Inflammatory macrophage treated with lipopolysaccharide for 4 hours (primary cell): Measurements from ENCODE around the gene CSRNP3.
"Not testable (repeated sequence)": the region's sequence is repeated elsewhere in the genome, so short reads cannot be mapped to it uniquely, and the experiment has no call there.

Experiments used
- DNase-seq: peaks from one replicate; pipeline ENCODE4 v3.0.0-alpha.2; 2020

The CSRNP3 gene

DNA sequence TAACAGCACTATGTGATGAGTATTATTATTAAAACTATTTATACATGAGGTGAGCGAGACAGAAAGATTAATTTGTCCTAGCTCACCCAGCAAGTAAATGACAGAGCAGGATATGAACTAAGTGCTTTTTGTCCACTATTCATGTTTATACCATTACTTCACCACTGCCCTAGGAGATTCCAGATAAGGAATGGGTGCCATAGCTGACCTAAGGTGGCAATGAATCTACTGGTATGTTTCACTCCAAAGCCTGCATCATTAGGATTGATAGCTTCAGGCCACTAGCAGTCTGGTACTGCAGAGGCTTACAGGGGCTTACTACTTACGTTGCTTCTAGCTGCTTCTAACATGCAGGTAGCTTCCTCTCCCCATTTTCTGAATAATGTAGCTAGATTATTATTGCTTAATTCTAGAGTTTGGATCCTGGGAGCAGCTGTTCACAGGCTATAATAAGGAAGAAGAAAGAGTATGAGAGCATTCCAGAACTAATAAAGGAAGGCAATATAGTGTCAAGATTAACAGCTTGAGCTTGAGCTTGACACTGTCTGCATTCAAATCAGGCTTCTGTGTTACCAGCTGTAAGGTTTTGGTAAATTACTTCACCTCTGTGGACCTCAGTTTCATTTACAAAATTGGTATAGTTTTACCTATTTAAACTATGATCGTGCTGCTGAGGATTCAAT, 170.9 kb downstream of the CSRNP3 start:
- DNase-seq: no peak

DNA sequence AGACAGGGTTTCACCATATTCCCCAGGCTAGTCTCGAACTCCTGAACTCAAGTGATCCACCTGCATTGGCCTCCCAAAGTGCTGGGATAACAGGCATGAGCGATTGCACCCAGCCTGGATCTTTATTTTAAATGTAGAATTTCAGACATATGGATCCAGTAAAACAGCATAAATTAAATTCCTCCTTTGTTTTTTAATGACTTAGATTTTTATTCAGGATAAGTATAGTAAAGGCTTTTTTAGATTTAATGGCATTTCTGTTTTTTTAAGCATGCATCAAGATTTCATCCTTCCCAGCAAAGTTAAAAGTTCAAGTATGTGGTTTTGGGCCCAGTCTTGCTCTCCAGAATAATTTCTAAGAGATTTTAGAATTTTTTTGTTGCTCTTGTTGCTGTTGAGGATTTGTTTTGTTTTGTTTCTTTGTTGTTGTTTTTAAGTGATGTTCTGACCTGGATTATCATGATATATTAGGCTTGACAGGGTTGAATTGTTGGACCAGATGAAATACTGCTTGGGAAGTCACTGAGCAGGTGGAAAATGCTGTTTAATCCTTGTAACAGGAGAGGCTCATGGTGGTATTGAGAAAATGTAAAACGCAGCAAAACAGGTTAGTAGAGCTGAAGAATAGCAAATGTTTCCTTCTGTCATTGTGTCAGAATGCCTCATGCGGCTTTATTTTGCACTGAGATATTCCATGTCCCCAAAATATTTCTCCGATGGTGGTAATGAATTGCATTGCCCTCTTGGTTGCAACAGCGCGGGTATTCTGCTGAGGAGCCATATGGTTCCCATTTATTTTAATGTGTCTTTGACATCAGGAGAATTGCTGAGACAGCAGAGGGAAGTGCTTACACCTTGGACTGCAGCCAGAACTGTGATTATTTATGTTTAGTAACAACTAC, 176.7 kb downstream of the CSRNP3 start:
- DNase-seq: no peak

DNA sequence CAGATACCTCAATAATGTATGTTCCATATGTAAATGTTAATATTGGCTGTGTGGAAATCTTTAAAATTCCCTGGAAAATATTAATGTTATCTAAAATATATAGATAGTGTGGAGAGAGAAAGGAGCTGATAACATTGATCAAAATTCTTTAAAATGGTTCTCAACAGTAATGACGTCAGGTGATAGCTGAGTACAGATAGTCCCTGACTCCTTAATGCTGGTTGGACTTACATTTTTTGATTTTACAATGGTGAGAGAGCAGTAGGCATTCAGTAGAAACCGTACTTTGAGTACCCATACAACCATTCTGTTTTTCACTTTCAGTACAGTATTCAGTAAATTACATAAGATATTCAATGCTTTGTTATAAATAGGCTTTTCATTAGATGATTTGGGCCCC, 177.9 kb downstream of the CSRNP3 start:
- no peak for DNase-seq

DNA sequence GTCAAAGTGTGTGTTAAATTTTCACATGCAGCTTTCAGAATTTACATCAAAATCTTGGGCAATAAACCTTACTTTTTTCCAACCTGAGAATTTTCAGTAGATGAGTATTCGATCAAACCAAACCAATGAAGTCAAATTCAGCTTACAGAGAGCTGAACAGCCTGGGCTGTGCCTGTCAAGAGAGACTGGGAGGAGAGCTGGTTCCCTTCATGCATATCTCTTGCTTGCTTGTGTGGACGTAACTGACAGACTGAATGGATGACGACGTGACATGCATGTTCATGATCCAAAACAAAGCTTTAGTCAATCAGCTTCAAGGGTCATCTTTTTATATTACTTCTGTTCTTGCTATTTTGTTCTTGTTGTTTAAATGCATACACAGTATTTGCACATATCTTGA, 179.3 kb downstream of the CSRNP3 start:
- DNase-seq: no peak

DNA sequence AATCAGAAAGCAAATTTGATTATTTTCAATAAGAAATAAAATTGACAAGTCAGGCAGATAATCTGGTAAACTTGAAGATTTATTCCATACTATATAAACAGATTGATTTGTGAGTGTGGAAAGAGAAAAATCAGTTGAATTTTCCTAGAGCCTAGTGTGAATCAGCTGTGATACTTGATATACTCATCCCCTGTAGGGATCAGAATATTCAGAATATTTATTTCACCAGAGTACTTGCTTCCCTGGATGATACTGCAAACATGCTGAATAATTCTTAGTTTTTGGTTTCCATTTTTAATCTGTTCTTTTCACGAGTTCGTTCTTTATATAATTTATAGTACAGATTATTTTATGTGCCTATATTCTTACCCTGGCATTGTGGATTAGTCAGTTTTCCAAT, 181.7 kb downstream of the CSRNP3 start:
- DNase-seq: no peak

DNA sequence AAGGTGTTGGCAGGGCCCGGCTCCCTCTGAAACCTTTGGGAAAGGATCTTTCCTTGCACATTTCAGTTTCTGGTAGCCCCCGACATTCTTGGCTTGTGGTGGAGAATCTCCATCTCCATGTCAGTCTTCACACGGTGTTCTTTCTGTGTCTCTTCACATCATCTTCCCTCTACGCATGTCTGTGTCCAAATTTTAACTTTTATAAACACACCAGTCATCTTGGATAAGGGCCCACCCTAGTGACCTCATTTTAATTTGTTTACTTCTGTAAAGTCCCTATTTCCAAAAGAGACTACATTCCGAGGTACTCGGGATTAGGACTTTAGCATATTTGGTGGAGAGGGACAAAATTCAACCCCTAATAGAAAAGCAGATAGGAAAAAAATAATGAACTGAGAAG, 186.2 kb downstream of the CSRNP3 start:
- no peak for DNase-seq

DNA sequence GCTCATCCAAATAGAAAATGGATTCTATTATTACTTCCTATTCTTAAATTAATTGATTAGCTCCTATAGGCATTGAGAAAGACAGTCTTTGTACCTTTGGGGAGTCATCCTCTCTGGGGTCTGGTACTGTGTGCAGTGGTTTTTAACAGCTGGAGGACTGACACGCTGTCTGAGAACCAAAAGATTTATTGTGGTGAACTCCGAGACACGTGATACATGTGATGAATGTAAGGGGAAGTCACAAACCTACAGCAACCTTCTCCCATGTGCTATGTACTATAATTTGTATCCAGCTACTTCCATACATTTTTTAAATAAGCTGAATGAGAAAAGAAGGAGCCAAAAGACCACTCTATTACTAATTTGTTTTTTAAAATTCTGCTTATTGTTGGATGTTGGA, 190.9 kb downstream of the CSRNP3 start:
- DNase-seq: no peak

DNA sequence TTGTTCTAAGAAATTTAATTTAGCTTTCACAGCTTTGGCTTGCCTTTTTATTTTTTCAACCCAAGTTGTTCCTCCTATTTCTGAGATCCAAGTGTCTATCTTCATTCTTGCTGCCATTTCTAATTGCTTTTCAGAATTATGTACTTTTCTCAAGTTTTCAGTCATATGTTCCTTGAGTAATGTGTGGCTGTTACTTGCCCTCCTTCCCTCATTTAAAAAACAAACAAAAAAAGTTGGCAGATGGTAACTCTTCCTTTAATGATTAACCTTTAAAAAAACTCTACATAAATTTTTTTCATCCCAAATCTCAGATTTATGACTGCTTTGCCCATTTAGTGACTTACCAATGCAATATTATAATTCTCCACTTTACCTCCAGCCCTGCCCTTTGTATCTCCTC, 193.2 kb downstream of the CSRNP3 start:
- DNase-seq: no peak

DNA sequence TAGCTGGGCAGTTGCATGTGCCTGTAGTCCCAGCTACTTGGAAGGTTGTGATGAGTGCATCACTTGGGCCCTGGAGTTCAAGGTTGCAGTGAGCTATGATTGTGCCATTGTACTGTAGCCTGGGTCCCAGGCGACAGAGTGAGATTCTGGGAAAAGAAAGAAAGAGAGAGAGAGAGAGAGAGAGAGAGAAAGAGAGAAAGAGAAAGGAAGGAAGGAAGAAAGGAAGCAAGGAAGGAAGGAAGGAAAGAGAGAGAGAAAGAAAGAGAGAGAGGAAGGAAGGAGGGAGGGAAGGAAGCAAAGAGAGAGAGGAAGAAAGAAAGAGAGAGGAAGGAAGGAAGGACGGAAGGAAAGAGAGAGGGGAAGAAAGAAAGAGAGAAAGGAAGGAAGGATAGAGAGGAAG, 196.1 kb downstream of the CSRNP3 start:
- DNase-seq: no peak

DNA sequence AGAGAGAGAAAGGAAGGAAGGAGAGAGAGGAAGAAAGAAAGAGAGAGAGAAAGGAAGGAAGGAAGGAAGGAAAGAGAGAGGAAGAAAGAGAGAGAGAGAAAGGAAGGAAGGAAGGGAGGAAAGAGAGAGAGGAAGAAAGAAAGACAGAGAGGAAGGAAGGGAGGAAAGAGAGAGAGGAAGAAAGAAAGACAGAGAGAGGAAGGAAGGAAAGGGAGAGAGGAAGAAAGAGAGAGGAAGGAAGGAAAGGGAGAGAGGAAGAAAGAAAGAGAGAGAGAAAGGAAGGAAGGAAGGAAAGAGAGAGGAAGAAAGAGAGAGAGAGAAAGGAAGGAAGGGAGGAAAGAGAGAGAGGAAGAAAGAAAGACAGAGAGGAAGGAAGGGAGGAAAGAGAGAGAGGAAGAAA, 196.6 kb downstream of the CSRNP3 start:
- DNase-seq: not testable (repeated sequence)

DNA sequence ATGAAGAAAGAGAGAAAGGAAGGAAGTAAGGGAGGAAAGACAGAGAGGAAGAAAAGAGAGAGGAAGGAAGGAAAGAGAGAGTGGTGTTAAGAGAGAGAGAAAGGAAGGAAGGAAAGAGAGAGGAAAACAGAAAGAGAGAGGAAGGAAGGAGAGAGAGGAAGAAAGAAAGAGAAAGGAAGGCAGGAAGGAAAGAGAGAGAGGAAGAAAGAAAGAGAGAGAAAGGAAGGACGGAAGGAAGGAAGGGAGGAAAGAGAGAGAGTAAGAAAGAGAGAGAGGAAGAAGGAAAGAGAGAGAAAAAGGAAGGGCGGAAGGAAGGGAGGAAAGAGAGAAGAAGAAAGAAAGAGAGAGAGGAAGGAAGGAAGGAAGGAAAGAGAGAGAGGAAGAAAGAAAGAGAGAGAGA, 197.1 kb downstream of the CSRNP3 start:
- no peak for DNase-seq

DNA sequence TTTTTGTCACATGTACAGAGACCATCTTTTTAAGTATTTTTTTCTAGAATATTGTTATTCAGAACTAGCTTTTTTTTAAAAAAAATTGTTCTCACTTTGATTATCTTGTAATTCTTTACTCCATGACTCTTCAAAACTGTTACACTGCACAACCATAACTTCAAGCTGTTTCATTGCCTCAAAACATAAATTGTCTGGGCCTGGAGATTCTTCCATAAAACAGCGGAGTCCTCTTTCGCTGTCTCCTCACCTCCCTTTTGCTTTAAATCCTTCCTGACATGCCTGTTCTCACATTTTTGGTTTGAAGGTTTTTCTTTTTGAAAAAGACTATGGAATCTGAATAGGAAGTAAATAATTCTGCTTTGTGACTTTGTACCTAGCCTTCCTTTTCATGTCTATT, 197.9 kb downstream of the CSRNP3 start:
- DNase-seq: no peak

DNA sequence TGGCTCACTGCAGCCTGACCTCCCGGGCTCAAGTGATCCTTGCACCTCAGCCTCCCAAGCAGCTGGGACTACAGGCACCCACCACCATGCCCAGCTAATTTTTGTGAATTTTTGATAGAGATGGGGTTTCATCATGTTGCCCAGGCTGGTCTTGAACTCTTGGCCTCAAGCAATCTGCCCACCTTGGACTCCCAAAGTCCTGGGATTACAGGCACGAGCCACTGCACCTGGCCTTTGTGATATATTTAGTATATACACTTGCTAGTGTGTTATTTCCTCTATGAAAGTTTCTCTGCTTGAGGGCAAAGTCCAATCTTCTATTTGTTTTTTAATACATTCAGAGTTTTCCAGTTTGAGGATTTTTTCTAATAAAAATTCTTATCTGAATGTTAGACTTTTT, 205.3 kb downstream of the CSRNP3 start:
- DNase-seq: no peak

DNA sequence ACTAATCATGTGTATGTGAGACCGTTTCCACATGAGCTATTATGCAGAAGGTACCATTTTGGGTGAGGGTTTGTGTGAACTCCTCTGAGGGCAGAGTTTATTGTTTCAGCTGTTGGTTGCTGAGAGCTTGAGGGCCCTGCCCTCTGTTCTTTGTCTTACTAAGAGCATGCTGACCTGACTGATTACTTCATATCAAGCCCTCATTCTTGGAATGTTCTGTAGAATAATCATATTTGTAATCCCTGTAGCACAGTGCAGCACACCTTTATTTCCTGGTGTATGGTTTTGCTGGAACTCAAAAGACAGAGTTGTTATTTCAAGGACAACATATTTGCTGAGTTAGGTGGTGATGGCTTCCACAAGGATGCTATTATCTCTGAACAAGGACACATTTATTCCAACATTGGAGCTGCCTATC, 206.1 kb downstream of the CSRNP3 start:
- DNase-seq: no peak

DNA sequence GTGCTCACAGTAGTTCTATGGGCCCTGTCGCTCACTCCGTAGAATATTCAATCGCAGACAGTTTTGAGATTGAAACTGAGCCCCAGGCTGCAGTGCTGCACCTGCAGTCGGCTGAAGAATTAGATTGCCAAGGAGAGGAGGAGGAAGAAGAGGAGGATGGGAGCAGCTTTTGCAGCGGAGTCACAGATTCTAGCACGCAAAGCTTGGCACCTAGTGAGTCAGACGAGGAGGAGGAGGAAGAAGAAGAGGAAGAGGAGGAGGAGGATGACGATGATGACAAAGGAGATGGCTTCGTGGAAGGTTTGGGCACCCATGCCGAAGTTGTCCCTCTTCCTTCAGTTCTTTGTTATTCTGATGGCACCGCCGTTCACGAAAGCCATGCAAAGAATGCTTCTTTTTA, 209.4 kb downstream of the CSRNP3 start:
- DNase-seq: no peak

DNA sequence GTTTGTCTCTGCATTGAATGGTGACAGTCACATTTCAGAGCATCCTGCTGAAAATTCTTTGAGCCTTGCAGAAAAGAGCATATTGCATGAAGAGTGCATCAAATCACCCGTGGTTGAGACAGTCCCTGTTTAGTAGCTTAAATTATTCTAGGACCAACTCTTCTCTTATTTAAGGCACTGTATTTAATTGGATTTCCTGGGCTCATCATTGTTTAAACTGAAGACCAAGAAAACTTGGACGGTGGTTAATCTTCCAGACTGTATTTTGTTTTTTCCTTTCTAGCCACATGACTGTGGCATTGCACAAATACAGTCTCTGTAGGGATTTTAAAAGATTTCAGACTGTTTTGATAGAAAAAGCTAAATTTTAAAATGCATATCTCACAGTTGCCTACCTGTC, 210.1 kb downstream of the CSRNP3 start:
- no peak for DNase-seq

DNA sequence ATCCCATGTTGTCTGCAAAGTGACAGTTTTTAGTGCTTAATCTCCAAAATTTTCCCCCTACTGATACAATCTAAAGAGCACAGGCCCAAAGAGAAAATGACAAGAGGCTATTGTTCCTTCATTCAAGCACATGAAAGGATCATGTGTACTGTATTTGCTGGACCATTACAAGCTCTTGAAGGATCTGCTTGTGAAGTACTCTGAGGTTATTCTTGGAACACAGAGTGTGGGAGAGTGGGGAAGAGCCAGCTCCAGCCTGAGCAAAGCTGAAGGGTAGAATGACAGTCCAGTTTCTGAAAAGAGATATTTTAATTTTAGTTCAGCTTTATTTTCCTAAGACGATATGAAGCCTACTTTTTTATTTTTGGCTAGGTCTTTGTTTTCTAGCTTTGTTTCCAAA, 212.3 kb downstream of the CSRNP3 start:
- DNase-seq: no peak

DNA sequence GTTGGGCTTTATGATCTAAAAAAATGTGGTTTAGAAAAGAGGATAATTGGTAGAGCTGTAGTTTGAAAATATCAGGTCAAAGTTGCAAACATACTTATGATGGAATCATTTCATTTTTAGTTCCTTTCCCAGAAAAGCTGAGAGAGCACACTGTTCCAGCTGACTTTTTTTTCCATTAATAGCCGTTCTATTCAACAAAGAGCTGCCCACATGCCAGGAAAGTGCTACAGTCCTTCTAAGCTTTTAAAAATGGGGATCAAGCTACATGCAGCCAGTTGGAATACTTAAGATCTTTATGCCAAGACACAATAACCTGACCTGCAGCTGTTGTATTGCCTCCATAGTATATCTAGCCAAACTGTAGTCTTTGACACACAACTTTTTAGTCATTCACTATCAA, 213.0 kb downstream of the CSRNP3 start:
- DNase-seq: no peak

DNA sequence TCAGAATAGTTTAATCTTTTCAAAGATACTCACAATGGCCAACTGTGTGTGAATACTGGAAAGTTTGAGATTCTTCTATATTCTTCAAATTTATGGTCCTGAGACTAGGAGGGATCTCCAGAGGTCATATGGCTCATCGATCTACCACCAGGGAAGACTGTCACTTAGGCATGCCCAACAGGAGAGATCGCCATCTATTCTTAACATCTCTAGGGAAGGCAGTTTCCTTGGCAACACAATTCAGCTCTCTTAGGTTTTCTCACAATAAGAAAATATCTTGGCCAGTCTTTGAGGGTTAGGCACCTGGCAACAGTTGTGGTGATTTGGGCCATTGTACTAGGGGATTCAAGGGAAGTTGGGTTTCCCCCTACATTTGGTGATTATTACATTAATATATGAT, 217.3 kb downstream of the CSRNP3 start:
- no peak for DNase-seq

DNA sequence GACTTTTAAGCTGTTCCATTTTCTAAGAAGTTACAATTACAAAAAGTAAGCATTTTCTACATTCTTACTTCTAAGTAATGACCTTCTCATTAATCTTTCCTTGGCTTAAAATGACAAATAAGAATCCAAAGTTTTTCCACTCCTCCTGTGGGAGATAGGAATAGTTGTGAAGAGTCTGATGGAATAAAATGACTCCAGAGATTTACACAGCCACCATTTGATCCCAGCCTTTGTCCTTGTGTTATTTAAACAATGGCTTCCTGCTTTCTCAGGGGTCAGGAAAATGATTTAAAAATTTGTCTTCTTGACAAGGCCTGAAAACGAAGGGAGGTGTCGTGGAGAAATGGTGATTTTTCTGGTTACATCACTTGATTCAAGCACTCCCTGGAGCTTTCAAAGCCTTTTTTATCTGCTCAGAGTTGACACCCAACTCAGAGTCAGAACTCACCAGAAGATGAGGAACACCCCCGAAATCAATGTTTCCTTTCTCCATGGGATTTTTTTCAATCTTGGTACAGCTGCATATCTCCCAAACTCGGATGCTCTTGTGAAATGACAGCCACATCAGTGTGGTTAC, 218.0 kb downstream of the CSRNP3 start:
- no peak for DNase-seq

DNA sequence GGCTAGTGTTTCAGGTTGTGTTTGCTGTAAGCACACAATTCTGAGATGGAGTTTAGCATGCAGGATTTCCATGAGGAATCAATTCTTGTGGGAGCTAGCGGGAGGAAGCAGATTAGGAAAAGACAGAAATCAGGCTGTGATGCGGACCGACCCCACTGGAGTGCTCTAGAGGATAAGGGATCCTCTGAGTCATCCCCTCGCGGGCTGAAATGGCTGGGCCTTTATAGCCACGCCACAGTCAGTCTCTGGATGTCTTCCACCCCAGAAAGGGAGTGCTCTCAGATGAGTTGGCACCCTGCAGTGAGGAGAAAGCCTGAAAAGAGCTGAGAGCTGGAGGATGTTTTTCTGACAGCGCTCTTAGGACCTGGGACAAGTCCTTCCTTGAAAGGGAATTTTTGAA, 222.1 kb downstream of the CSRNP3 start:
- DNase-seq: no peak

DNA sequence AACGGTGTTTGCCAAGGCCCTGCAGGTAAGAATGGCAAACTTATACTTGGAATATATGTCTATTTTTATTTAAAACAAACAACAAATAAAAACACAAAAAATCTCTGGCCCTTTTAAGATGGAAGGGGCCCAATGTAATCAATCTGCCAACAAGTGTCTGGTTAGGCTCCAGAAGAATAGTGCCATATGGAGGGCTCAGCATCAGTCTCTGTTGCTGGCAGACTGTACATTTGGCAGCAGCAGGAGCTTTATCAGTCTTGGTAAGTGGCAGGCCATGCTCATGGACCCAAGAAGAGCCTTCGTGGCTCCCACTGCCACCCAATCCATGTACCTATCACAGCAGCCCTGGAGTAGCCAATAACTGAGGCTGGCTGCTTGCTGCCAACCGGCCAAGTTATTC, 223.4 kb downstream of the CSRNP3 start:
- DNase-seq: no peak

DNA sequence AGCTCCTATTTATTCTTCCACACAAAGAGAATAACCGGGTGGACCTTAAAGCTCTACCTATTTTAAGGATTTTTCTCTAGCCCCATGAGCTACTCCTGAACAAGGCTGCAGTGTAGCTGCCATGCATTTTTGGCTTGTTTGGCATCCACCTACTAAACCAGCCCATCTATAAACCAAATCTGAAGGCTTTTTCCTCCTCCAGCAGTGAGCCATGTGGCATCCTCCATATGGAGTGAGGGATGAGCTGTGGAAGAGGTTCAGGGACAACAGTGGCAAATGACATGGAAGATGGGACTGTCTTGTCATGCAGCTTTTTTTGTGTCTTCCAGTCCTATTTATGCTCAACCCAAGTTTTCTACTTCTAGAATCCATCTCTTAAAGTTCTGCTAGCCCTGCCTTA, 224.3 kb downstream of the CSRNP3 start:
- DNase-seq: no peak

DNA sequence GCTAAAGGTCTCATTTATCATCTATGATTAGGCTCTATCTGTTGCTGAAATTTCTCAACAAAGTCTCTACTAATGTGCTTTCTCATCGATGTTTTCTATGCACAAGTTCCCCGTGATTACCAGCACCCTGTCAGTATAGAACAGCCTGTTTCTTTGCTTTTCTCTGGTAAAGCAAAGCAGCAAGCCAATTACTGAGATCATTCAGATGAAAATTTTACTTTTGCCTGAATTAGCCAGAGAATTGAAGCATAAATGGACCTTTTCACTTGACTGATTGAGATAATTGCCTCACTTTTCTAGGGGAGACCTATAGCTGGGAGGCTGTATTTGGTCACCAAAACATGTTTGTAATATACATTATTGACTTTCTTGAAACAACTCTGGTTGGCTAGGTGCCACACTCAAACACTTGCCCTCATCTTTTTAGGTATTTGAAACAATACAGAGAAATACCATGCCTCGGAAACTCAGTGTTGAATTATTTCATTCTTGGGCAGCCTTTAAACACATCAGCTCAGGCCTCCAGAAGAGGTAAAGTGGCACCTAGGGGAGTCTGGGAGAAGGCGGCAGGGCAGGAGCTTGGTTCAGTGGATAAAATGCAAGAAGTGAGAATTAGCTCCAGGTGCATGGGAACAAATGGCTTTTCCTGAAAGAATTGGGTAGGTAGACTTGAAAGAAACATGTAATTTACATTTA, 228.4 kb downstream of the CSRNP3 start:
- no peak for DNase-seq
